ENCODE measurements around the gene CD47.

DNA sequence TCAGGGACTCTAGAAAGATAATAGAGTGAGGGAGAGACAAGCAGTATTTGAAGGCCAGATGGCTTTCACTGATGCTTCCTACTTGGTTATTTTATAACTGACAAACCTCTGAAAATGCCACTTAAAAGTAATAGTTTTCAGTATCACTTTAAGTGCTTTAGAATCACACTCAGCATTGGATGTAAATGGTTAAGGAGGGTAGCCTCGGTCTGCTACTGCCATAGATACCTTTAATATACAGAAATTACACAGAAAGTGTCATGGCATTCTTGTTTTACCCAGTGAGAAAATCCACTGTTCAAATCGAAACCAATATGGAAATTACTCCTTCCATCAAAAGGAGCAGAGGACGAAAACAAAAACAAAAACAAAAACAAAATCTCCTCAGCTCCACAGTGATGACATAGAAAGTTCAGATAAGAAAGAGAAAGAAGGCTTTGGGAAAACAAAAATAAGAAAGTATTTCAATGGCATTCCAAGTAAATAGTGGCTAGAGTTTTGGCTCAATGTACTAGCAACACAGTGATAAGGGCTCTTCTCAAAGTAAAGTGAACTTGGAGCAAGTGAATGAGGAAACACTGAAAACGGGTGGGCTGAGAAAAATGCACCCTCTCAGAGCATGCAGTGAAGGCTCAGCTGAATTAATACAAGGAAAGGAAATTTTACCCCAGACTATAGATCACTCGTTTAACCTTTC, 43.2 kb upstream of the CD47 start:
- no peak for TF ChIP-seq EZH2 (IDR thresholded peaks at IDR 0.05; ENCODE audit: low read length, unreplicated experiment)
- TF ChIP-seq, protein P1, sequence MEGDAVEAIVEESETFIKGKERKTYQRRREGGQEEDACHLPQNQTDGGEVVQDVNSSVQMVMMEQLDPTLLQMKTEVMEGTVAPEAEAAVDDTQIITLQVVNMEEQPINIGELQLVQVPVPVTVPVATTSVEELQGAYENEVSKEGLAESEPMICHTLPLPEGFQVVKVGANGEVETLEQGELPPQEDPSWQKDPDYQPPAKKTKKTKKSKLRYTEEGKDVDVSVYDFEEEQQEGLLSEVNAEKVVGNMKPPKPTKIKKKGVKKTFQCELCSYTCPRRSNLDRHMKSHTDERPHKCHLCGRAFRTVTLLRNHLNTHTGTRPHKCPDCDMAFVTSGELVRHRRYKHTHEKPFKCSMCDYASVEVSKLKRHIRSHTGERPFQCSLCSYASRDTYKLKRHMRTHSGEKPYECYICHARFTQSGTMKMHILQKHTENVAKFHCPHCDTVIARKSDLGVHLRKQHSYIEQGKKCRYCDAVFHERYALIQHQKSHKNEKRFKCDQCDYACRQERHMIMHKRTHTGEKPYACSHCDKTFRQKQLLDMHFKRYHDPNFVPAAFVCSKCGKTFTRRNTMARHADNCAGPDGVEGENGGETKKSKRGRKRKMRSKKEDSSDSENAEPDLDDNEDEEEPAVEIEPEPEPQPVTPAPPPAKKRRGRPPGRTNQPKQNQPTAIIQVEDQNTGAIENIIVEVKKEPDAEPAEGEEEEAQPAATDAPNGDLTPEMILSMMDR (conservative IDR thresholded peaks at IDR 0.05; ENCODE audit: low read depth, low read length) = no peak
- TF ChIP-seq EZH2phosphoT487 (IDR thresholded peaks at IDR 0.05; ENCODE audit: borderline replicate concordance, low read length) = no peak

Data from PC-3 (cell line).